Measurements from ENCODE around the gene RSPH1. TPM values are rescaled to one million over a fixed set of nuclear protein-coding genes. Genes with fewer than 3 reads are reported as not detected.
A peak's percentile ranks its signal among the peaks of the same experiment; 100 is the strongest.

The RSPH1 gene
- total and polyA plus RNA-seq, 7 donors, result 0.08 to 0.29 TPM; not detected in 5

DNA sequence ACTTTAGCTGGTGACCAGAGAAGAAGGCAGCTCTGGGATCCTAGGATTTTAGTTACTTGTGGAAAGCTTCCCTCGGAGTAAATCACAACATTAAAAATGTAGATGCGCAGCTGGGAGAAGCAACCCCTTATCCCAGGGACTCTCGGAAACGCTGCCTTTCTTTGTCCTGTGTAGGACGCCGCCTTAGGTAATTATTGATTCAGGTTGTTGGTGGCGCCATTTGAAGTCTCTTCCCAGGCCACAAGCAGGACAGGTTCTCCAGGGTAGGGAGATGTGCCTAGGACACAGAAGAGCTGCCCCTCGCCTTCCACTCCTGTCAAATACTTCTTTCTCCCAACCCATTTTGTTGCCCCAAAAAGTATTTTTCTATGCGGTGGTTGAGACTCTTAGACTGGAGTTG lies 27.9 kb upstream of the RSPH1 start:
- peak overlapping the region; percentile 47 for H3K4me3 ChIP-seq
- H3K4me1 ChIP-seq, result peaks cover 43% of the 10 kb centered on the region
- no peak for ATAC-seq
- intact Hi-C loops (cut with DNase I), result loop anchor here in 1 of 2 donors (10.0 kb wide), 1 partner anchor 289 kb away; no protein-coding TSS in a partner anchor
- no peaks in the 10 kb centered on the region for H3K27me3 ChIP-seq (ENCODE audit: insufficient read depth in 3 of 3, low read length in 2 of 3)
- no peak for DNase-seq
- H3K9me3 ChIP-seq, result no peaks in the 10 kb centered on the region
- peaks cover 4 to 32% of the 10 kb centered on the region in 2 donors for H3K36me3 ChIP-seq (ENCODE audit: insufficient read depth in 1 of 2, low read depth in 1 of 2)
- peak overlapping the region; percentile 88 for H3K27ac ChIP-seq
- WGBS, 3 donors, result 85 to 92% (median 90%) methylated on average over 9 of the region's 9 CpGs
- TF ChIP-seq, protein P1, sequence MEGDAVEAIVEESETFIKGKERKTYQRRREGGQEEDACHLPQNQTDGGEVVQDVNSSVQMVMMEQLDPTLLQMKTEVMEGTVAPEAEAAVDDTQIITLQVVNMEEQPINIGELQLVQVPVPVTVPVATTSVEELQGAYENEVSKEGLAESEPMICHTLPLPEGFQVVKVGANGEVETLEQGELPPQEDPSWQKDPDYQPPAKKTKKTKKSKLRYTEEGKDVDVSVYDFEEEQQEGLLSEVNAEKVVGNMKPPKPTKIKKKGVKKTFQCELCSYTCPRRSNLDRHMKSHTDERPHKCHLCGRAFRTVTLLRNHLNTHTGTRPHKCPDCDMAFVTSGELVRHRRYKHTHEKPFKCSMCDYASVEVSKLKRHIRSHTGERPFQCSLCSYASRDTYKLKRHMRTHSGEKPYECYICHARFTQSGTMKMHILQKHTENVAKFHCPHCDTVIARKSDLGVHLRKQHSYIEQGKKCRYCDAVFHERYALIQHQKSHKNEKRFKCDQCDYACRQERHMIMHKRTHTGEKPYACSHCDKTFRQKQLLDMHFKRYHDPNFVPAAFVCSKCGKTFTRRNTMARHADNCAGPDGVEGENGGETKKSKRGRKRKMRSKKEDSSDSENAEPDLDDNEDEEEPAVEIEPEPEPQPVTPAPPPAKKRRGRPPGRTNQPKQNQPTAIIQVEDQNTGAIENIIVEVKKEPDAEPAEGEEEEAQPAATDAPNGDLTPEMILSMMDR (IDR thresholded peaks at IDR 0.05), result no peak

DNA sequence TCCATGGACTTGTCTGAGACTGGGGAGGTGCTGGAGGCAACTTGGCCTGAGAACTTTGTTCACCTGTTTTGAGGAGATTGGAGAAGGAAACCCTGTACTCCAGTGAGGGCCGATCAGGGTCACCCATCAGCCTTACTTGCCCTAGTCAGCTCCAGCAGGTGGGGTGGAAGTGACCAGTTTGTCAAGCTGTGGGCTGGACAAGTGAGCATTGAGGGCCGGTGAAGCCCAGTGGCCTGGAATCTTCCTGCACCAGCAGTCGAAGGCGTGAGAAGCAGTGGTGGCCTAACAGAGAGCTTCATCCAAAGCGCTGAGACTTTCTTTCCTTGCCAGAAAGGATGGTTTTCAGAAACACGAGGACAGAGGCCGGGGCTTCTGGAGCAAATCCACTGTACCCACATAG lies 27.2 kb upstream of the RSPH1 start:
- Histone ChIP-seq H3K27me3 (ENCODE audit: insufficient read depth in 3 of 3, low read length in 2 of 3) (no peaks in the 10 kb centered on the region), H3K4me1 (peaks cover 36% of the 10 kb centered on the region), H3K9me3 (no peaks in the 10 kb centered on the region), H3K27ac (peak overlapping the region; percentile 88), H3K36me3 (ENCODE audit: insufficient read depth in 1 of 2, low read depth in 1 of 2) (peaks cover 6 to 39% of the 10 kb centered on the region in 2 donors), H3K4me3 (no peak overlapping the region)
- 91 to 97% (median 91%) methylated on average over 7 of the region's 7 CpGs for WGBS, 3 donors
- TF ChIP-seq, protein P1 (IDR thresholded peaks at IDR 0.05), result no peak
- intact Hi-C loops (cut with DNase I), result loop anchor here in 1 of 2 donors (10.0 kb wide), 1 partner anchor 288 kb away; no protein-coding TSS in a partner anchor
- DNase-seq (no peak), ATAC-seq (no peak)

DNA sequence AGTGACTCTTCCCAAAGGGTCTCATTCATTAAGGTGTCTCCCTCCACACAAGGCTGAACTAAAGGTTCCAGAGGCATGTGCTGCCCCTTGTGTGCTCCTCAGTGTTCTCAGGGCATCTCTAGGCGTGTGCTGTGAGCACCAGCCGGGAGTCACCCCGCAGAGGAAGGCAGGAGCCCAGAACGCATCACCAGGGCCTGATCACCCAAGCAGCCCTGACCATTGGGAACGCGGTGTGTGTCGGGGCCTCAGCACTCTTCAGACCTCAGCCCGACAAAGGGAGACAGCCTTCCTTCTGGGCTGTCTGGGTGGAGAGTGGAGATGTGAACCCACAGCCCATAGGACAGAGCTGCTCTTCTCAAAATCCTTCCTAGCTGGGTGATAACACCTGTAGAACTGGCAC lies 26.7 kb upstream of the RSPH1 start:
- WGBS, 3 donors, result 96 to 99% (median 96%) methylated on average over 8 of the region's 8 CpGs
- DNase-seq (no peak), ATAC-seq (no peak)
- Histone ChIP-seq H3K4me1 (peaks cover 34% of the 10 kb centered on the region), H3K27ac (peak overlapping the region; percentile 88), H3K9me3 (no peaks in the 10 kb centered on the region), H3K36me3 (ENCODE audit: insufficient read depth in 1 of 2, low read depth in 1 of 2) (peaks cover 6 to 43% of the 10 kb centered on the region in 2 donors), H3K4me3 (no peak overlapping the region), H3K27me3 (ENCODE audit: insufficient read depth in 3 of 3, low read length in 2 of 3) (no peaks in the 10 kb centered on the region)
- intact Hi-C loops (cut with DNase I), result loop anchor here in 1 of 2 donors (10.0 kb wide), 1 partner anchor 288 kb away; no protein-coding TSS in a partner anchor
- TF ChIP-seq, protein P1 (IDR thresholded peaks at IDR 0.05), result no peak

DNA sequence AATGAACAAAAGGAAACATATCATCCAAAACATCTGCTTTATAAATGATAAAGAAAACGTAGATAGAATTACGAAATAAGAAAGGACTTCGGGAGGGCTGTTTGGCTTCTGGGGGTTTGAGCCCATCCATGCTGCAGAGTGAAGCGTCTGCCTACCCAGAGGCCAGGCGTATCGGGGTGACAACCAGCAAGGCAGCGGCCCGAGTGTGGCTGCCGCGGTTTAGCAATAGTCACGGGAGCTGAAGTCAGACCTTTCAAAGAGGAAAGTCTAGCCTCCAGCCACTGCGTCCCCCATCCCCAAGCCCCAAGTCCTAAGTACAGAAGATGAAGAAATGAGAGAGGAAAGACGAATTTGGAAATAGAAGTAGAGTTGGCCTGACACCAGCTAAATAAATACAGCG lies 26.2 kb upstream of the RSPH1 start:
- H3K9me3 ChIP-seq, result no peaks in the 10 kb centered on the region
- ATAC-seq (no peak), DNase-seq (no peak)
- H3K36me3 ChIP-seq (ENCODE audit: insufficient read depth in 1 of 2, low read depth in 1 of 2), result peaks cover 6 to 43% of the 10 kb centered on the region in 2 donors
- TF ChIP-seq, protein P1 (IDR thresholded peaks at IDR 0.05), result no peak
- no peak overlapping the region for H3K27ac ChIP-seq
- intact Hi-C loops (cut with DNase I), result loop anchor here in 1 of 2 donors (10.0 kb wide), 1 partner anchor 287 kb away; no protein-coding TSS in a partner anchor
- no peak overlapping the region for H3K4me3 ChIP-seq
- peaks cover 30% of the 10 kb centered on the region for H3K4me1 ChIP-seq
- 94 to 96% (median 95%) methylated on average over 14 of the region's 14 CpGs for WGBS, 3 donors
- H3K27me3 ChIP-seq (ENCODE audit: insufficient read depth in 3 of 3, low read length in 2 of 3), result no peaks in the 10 kb centered on the region

DNA sequence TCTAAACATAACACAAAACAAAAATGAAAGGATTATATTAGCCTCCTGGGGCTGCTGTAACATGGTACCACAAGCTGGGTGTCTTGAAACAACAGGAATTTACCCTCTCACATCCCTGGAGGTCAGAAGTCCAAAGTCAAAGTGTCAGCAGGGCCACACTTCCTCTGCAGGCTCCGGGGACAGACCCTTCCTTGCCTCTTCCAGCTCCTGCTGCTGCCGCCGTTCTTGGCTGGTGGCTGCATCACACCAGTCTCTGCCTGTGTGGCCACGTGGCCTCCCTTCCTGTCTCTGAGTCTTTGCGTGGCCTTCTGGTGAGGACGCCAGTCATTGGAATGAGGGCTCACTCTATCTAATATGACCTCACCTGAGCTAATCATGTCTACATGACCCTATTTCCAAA lies 25.8 kb upstream of the RSPH1 start:
- ATAC-seq (no peak), DNase-seq (no peak)
- intact Hi-C loops (cut with DNase I), result loop anchor here in 1 of 2 donors (10.0 kb wide), 1 partner anchor 287 kb away; no protein-coding TSS in a partner anchor
- Histone ChIP-seq H3K27me3 (ENCODE audit: insufficient read depth in 3 of 3, low read length in 2 of 3) (no peaks in the 10 kb centered on the region), H3K9me3 (no peaks in the 10 kb centered on the region), H3K4me3 (no peak overlapping the region), H3K36me3 (ENCODE audit: insufficient read depth in 1 of 2, low read depth in 1 of 2) (peaks cover 6 to 46% of the 10 kb centered on the region in 2 donors), H3K27ac (no peak overlapping the region), H3K4me1 (peaks cover 26% of the 10 kb centered on the region)
- 79 to 80% (median 80%) methylated on average over 6 of the region's 6 CpGs for WGBS, 3 donors
- TF ChIP-seq, protein P1 (IDR thresholded peaks at IDR 0.05), result no peak
